HepG2 (cell line): ENCODE results near the gene SLC17A6. TPM values are rescaled to one million over a fixed set of nuclear protein-coding genes. Genes with fewer than 3 reads are reported as not detected.

Source experiments
- SALL1 ChIP-seq: sonication (generic); formaldehyde crosslinking; IDR thresholded peaks from 2 replicates; pipeline ENCODE4 v1.8.0; 2022; ENCODE audit warnings: mild to moderate bottlenecking, missing genetic modification reagents
- ZNF547 ChIP-seq: sonication (generic); formaldehyde crosslinking; IDR thresholded peaks from 2 replicates; pipeline ENCODE4 v1.5.1; 2020; ENCODE audit warnings: mild to moderate bottlenecking, missing genetic modification reagents
- ZSCAN9 ChIP-seq: IDR thresholded peaks from 2 replicates; pipeline ENCODE4 v1.6.1; 2016; ENCODE audit warnings: borderline replicate concordance
- polyA plus RNA-seq, 8 experiments: library from polyadenylated mRNA; depleted of rRNA in 3 of 8; stranded (reverse) in 7 of 8; unstranded in 1 of 8; fragments of >200 nt; fragmentation: Illumina TruSeq in 4 of 8; extraction: Trizol in 4 of 8; gene quantifications; 2 replicates each; pipeline versions ENCODE4 v1.2.1 to v1.2.3, GENCODE V29; 2011 to 2016; ENCODE audit warnings: low read depth in 4 of 8, missing spikeins in 1 of 8, mixed read lengths in 1 of 8; ENCODE audit not compliant: insufficient read depth in 1 of 8
- total RNA-seq, 5 experiments: library from RNA; depleted of rRNA; stranded (reverse); fragments of >200 nt; fragmentation: Illumina TruSeq; extraction: Trizol; gene quantifications; 2 replicates each; pipeline ENCODE4 v1.2.3, GENCODE V29; 2016; ENCODE audit warnings: low read depth in 1 of 5
- TF ChIP-seq, protein P1 (sequence below), 2 experiments: IDR thresholded peaks; 2 replicates each; pipeline ENCODE4 v1.6.1; 2011 to 2012; ENCODE audit warnings: low read length in 2 of 2, borderline replicate concordance in 1 of 2, low read depth in 1 of 2, mild to moderate bottlenecking in 1 of 2, moderate library complexity in 1 of 2
- TF ChIP-seq, protein P2 (sequence below): sonication (generic); formaldehyde crosslinking; IDR thresholded peaks from 2 replicates; pipeline ENCODE4 v1.4.0; 2020; ENCODE audit warnings: missing genetic modification reagents, borderline replicate concordance

The SLC17A6 gene
- total and polyA plus RNA-seq, 2 of the 13 experiments (the other 11 are each of a cell fraction or from before 2014, with no cell fraction given) = not detected

DNA sequence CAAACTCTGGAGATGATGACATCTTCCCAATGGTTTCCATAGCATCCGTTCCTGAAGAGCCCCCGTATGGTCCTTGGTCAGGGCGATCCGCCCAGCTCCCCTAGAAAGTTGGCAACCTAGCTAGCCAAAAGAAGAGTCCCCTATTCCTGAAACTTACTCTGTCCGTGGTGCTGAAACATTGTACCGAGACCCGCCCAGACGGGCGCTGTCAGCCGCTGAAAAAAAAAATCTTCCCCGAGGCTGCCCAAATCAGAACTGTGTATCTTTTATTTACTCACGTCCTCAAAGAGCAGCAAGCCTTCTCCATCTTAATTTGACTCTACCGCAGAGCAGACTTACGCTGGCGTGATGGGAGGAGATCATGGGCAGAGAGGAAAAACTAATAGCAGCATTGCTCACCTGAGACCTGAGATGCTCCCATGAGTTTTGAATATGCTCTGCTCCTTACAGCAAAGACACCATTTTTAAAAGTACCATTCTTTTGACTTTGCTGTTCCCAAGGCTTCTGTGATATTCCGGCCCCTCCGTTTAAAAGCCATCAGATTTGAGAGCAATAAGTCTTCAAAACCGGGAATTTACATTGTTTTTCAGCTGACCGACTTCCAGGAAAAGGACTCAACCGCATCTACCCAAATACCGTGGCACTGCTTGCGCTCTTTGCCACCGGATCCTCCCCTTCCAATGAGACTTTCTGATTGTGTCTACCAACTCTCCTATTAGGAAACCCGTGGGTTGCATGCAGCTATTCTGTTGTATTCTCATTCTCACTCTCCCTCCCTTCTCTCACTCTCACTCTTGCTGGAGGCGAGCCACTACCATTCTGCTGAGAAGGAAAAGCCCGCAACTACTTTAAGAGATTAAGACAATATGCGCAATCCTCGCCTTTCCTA, at the start of gene SLC17A6 (continued):
- TF ChIP-seq, protein P1, sequence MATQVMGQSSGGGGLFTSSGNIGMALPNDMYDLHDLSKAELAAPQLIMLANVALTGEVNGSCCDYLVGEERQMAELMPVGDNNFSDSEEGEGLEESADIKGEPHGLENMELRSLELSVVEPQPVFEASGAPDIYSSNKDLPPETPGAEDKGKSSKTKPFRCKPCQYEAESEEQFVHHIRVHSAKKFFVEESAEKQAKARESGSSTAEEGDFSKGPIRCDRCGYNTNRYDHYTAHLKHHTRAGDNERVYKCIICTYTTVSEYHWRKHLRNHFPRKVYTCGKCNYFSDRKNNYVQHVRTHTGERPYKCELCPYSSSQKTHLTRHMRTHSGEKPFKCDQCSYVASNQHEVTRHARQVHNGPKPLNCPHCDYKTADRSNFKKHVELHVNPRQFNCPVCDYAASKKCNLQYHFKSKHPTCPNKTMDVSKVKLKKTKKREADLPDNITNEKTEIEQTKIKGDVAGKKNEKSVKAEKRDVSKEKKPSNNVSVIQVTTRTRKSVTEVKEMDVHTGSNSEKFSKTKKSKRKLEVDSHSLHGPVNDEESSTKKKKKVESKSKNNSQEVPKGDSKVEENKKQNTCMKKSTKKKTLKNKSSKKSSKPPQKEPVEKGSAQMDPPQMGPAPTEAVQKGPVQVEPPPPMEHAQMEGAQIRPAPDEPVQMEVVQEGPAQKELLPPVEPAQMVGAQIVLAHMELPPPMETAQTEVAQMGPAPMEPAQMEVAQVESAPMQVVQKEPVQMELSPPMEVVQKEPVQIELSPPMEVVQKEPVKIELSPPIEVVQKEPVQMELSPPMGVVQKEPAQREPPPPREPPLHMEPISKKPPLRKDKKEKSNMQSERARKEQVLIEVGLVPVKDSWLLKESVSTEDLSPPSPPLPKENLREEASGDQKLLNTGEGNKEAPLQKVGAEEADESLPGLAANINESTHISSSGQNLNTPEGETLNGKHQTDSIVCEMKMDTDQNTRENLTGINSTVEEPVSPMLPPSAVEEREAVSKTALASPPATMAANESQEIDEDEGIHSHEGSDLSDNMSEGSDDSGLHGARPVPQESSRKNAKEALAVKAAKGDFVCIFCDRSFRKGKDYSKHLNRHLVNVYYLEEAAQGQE (IDR thresholded peaks at IDR 0.05; ENCODE audit: borderline replicate concordance in 1 of 2, low read depth in 1 of 2, low read length in 2 of 2) = peak; percentile 67 to 97
- TF ChIP-seq ZSCAN9 (CRISPR knock-in tag) = peak; percentile 74
- 0 out of 2 replicates have a peak, but pooled peaks have one; percentile 16 for TF ChIP-seq SALL1
- TF ChIP-seq, protein P2, sequence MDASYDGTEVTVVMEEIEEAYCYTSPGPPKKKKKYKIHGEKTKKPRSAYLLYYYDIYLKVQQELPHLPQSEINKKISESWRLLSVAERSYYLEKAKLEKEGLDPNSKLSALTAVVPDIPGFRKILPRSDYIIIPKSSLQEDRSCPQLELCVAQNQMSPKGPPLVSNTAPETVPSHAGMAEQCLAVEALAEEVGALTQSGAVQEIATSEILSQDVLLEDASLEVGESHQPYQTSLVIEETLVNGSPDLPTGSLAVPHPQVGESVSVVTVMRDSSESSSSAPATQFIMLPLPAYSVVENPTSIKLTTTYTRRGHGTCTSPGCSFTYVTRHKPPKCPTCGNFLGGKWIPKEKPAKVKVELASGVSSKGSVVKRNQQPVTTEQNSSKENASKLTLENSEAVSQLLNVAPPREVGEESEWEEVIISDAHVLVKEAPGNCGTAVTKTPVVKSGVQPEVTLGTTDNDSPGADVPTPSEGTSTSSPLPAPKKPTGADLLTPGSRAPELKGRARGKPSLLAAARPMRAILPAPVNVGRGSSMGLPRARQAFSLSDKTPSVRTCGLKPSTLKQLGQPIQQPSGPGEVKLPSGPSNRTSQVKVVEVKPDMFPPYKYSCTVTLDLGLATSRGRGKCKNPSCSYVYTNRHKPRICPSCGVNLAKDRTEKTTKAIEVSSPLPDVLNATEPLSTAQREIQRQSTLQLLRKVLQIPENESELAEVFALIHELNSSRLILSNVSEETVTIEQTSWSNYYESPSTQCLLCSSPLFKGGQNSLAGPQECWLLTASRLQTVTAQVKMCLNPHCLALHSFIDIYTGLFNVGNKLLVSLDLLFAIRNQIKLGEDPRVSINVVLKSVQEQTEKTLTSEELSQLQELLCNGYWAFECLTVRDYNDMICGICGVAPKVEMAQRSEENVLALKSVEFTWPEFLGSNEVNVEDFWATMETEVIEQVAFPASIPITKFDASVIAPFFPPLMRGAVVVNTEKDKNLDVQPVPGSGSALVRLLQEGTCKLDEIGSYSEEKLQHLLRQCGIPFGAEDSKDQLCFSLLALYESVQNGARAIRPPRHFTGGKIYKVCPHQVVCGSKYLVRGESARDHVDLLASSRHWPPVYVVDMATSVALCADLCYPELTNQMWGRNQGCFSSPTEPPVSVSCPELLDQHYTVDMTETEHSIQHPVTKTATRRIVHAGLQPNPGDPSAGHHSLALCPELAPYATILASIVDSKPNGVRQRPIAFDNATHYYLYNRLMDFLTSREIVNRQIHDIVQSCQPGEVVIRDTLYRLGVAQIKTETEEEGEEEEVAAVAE (CRISPR knock-in tag) = 0 out of 2 replicates have a peak, but pooled peaks have one; percentile 40
- TF ChIP-seq ZNF547 = no peak
- TF ChIP-seq, all 625 proteins: peak for 16
